Uterus (tissue), 2 donors: ENCODE measurements around the gene SPSB3.

Experiments
- POLR2A ChIP-seq, 2 donors: fragments of 450-650 bp; IDR thresholded peaks; one replicate each; pipeline ENCODE4 v1.6.1; 2016; ENCODE audit warnings: antibody characterized with exemption in 2 of 2, mild to moderate bottlenecking in 1 of 2, moderate library complexity in 1 of 2
- TF ChIP-seq, protein P1 (sequence below), 4 experiments: fragments of 200-600 bp in 2 of 4; fragments of 450-650 bp in 2 of 4; sonication (generic) in 2 of 4; IDR thresholded peaks; one replicate each; pipeline ENCODE4 v1.5.1; 2016 to 2019; ENCODE audit warnings: antibody characterized with exemption in 4 of 4, mild to moderate bottlenecking in 2 of 4, moderate library complexity in 1 of 4

DNA sequence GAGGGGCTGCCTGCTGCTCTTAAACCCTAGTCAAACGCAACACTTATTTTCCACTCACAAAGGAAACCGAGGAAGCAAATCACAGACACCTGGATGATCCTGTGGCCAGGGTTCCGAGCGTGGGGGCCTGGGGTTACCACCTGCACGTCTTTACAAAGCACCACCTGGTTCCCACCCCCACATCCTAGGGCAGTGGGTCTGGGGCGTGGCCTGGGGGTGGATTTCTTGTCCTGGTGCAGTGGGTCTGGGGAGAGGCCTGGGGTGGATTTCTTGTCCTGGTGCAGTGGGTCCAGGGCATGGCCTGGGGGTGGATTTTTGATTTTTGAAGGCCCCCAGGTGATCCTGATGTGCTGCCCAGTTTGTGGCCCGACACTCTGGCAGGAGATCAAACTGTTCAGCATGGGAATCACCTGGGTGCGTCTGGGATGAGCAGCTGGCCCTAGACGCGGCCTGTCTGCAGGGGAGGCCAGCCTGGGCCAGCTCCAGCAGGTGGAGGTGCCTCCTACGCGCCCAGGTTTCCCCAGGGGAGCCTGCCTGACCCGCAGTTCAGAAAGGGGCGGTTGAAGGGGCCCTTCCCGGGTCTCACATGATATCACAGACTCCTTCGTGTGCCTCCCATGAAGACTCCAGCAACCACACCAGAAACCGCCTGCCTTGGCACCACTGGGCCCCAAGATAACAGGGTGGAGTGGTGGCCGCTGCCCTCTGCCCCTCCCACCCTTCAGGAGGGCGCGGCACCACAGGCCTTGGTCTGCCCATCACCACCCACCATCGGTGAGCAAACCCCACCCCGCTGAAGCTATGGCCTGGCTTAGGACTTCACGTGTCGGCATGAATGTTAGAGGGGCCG, 38.0 kb upstream of the SPSB3 start:
- TF ChIP-seq POLR2A (IDR thresholded peaks at IDR 0.05), result no peak
- TF ChIP-seq, protein P1, sequence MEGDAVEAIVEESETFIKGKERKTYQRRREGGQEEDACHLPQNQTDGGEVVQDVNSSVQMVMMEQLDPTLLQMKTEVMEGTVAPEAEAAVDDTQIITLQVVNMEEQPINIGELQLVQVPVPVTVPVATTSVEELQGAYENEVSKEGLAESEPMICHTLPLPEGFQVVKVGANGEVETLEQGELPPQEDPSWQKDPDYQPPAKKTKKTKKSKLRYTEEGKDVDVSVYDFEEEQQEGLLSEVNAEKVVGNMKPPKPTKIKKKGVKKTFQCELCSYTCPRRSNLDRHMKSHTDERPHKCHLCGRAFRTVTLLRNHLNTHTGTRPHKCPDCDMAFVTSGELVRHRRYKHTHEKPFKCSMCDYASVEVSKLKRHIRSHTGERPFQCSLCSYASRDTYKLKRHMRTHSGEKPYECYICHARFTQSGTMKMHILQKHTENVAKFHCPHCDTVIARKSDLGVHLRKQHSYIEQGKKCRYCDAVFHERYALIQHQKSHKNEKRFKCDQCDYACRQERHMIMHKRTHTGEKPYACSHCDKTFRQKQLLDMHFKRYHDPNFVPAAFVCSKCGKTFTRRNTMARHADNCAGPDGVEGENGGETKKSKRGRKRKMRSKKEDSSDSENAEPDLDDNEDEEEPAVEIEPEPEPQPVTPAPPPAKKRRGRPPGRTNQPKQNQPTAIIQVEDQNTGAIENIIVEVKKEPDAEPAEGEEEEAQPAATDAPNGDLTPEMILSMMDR (IDR thresholded peaks at IDR 0.05), result no peak
